Ovary (tissue), 9 donors: ENCODE data around the gene SBF2. TPM values are rescaled to one million over a fixed set of nuclear protein-coding genes. Genes with fewer than 3 reads are reported as not detected.
"Not testable (repeated sequence)": the region's sequence is repeated elsewhere in the genome, so short reads cannot be mapped to it uniquely, and the experiment has no call there.

ENCODE experiments used
- DNase-seq, 5 donors: peaks; one replicate each; pipeline ENCODE4 v3.0.0-alpha.2; 2019 to 2020
- H3K27ac ChIP-seq, 2 donors: fragments of 200-600 bp; one replicate each; pipeline versions ENCODE4 v1.5.1 to v1.8.0; 2019 to 2022
- H3K27me3 ChIP-seq: fragments of 200-600 bp; one replicate; pipeline ENCODE4 v1.8.0; 2022
- H3K36me3 ChIP-seq: fragments of 200-600 bp; sonication (generic); one replicate; pipeline ENCODE4 v1.5.1; 2019
- H3K4me1 ChIP-seq: one replicate; pipeline ENCODE4 v1.8.1; 2013; ENCODE audit warnings: mild to moderate bottlenecking, moderate library complexity; ENCODE audit not compliant: insufficient read depth
- H3K4me3 ChIP-seq: fragments of 200-600 bp; sonication (generic); one replicate; pipeline ENCODE4 v1.5.1; 2017
- H3K9me3 ChIP-seq, 2 donors: fragments of 200-600 bp in 1 of 2; sonication (generic) in 1 of 2; one replicate each; pipeline versions ENCODE4 v1.5.1 to v1.8.1; 2013 to 2019; ENCODE audit warnings: mild to moderate bottlenecking in 1 of 2, moderate library complexity in 1 of 2
- EP300 ChIP-seq: sonication (generic); formaldehyde crosslinking; IDR thresholded peaks from one replicate; pipeline ENCODE4 v1.6.1; 2017; ENCODE audit warnings: antibody characterized with exemption
- POLR2A ChIP-seq: fragments of 450-650 bp; IDR thresholded peaks from one replicate; pipeline ENCODE4 v1.6.1; 2017; ENCODE audit warnings: antibody characterized with exemption, mild to moderate bottlenecking, moderate library complexity
- WGBS, 3 donors: extraction: QIAGEN DNeasy Blood & Tissue Kit in 1 of 3; methylation state at CpG; one replicate each; pipeline versions ENCODE4 v1.1.5 to v1.1.7; 2013 to 2017; 5-methylcytosine and 5-hydroxymethylcytosine counted together
- intact Hi-C, 4 donors: fragments of 100-400 bp; cut with DNase I; formaldehyde crosslinking; loops; one replicate each; pipeline versions ENCODE4 v1.11.0 to v1.15.1; 2022 to 2023
- polyA plus RNA-seq, 2 donors: library from polyadenylated mRNA; stranded (reverse); fragments of 200-250 nt in 1 of 2; fragments of 350-450 nt in 1 of 2; fragmentation: Illumina TruSeq in 1 of 2; extraction: RNeasy Lipid Tissue Mini Kit (QIAGEN cat#74804) in 1 of 2; gene quantifications; one replicate each; pipeline ENCODE4 v1.2.3, GENCODE V29; 2013 to 2014
- total RNA-seq, 7 donors: library from RNA; depleted of rRNA in 2 of 7; stranded (reverse); fragments of >200 nt in 2 of 7; fragmentation: NEBNext Ultra II Directional in 3 of 7; extraction: Animal tissue kit (Norgen Biotek cat#: 25700) in 3 of 7; gene quantifications; one replicate each; pipeline versions ENCODE4 v1.1.0 to v1.2.4, GENCODE V29; 2016 to 2023
- TF ChIP-seq, protein P1 (sequence below), 3 donors: fragments of 450-650 bp in 2 of 3; fragments of 200-600 bp in 1 of 3; IDR thresholded peaks; one replicate each; pipeline versions ENCODE4 v1.5.1 to v1.8.0; 2016 to 2022; ENCODE audit warnings: antibody characterized with exemption in 3 of 3, mild to moderate bottlenecking in 1 of 3
- donor health status: DM: no; HTN: no; CAD: no; lungs with moderate emphysema.
- donor health status: DM: no; HTN: no; CAD: no.
- donor health status: Bipolar disorder and iron deficiency.
- donor health status: DM: yes; HTN: yes; CAD: no.
- donor health status: DM: no; HTN: no; CAD: no.
- donor health status: DM: yes; HTN: yes; CAD: no.

The SBF2 gene
- total and polyA plus RNA-seq, 9 donors = 27.4 to 77.5 (median 50.8) TPM

DNA sequence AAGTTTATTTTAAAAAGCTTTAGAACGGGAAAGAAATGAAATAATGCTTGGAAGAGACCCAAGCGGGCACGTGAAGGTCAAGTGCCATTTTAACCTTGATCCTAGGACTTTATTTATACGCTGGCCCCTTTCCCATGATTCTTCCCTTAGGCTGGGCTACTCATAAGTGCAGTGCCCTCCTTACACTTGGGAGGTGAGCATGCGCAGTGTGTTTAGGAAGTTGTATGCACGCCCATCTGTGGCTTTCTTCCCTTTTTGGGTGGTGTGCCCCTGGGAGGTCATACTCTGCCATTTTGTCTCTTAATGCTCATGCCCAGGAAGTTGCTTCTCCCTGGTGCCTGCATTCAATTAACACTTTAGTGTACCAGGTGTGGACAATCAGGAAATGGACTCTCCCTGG is 390.4 kb downstream of the SBF2 start:
- WGBS, 3 donors = 86 to 89% (median 89%) methylated on average over 6 of the region's 6 CpGs

DNA sequence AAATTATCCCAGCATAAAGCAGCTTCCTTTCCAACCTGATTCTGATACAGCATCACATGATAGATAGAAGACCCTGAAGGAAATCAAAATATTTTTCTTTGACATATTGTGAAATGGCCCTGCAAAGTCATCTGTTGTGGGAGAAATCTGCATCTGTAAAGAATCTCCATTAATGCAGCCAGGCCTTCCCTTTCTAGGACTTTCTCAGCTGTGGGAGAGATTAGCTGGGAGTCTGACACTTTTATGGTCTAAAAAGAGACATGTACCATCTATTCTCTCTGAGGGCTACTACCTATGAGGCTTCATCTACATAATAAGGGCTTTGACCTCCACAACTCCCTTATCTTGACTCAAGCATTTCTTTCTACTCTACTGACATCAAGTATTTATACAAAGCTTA is 392.1 kb downstream of the SBF2 start:
- intact Hi-C loops = no loop called here
- Histone ChIP-seq H3K9me3 (no peaks in the 10 kb centered on the region), H3K4me1 (no peaks in the 10 kb centered on the region), H3K27ac (no peak overlapping the region), H3K4me3 (no peak overlapping the region), H3K36me3 (no peaks in the 10 kb centered on the region), H3K27me3 (no peaks in the 10 kb centered on the region)
- DNase-seq = no peak
- TF ChIP-seq, protein P1, sequence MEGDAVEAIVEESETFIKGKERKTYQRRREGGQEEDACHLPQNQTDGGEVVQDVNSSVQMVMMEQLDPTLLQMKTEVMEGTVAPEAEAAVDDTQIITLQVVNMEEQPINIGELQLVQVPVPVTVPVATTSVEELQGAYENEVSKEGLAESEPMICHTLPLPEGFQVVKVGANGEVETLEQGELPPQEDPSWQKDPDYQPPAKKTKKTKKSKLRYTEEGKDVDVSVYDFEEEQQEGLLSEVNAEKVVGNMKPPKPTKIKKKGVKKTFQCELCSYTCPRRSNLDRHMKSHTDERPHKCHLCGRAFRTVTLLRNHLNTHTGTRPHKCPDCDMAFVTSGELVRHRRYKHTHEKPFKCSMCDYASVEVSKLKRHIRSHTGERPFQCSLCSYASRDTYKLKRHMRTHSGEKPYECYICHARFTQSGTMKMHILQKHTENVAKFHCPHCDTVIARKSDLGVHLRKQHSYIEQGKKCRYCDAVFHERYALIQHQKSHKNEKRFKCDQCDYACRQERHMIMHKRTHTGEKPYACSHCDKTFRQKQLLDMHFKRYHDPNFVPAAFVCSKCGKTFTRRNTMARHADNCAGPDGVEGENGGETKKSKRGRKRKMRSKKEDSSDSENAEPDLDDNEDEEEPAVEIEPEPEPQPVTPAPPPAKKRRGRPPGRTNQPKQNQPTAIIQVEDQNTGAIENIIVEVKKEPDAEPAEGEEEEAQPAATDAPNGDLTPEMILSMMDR (IDR thresholded peaks at IDR 0.05) = no peak
- no peak for TF ChIP-seq EP300
- TF ChIP-seq POLR2A = no peak

More for the DNA sequence above, 390.4 kb downstream of the SBF2 start:
- TF ChIP-seq EP300 (no peak), POLR2A (no peak)
- TF ChIP-seq, protein P1 (IDR thresholded peaks at IDR 0.05) = no peak
- Histone ChIP-seq H3K9me3 (no peaks in the 10 kb centered on the region), H3K4me1 (no peaks in the 10 kb centered on the region), H3K36me3 (no peaks in the 10 kb centered on the region), H3K27ac (no peak overlapping the region), H3K4me3 (no peak overlapping the region), H3K27me3 (no peaks in the 10 kb centered on the region)
- DNase-seq = no peak
- intact Hi-C loops = no loop called here

DNA sequence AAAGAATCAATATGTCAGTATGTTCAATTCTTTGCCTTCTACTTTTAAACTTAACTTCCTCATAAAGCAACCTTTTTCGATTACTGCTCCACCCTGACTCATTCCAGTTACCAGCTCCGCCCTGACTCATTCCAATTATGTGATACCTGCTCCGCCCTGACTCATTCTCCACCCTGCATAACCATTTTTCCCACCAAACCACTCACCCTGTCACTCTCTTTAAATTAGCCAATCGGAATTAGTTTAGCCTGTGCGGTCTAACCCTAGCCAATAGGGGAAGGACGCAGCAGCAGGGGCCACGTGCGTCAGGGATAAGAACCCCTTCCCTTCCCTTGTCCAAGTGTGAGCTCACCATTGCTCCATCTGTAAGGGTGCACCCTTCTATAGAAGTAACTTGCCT is 393.8 kb downstream of the SBF2 start:
- H3K4me3 ChIP-seq, DNase-seq, H3K27me3 ChIP-seq, H3K9me3 ChIP-seq, H3K27ac ChIP-seq, intact Hi-C loops, H3K4me1 ChIP-seq, H3K36me3 ChIP-seq: not testable (repeated sequence)
- WGBS, 3 donors = 95 to 97% (median 95%) methylated on average over 8 of the region's 8 CpGs

DNA sequence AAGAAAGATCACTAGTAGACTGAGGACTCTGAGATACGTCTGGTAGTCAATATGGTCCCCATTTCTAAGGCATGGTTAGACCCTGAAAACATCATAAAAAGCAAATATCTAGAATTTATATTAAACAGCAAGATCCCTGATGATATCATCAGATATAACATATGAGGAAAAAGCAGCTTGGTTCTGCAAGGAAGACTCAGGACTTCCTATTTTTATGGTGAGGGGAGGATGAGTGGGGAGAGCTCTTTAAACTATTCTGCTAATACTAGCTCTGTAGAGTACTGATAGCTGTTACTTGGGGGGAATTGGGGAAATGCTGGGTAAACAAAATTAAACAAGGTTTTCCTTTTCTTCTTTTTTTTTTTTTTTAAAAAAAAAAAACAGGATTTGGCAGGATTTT is 394.3 kb downstream of the SBF2 start:
- no peak for DNase-seq
- WGBS, 3 donors = 96 to 100% (median 97%) methylated on average over 1 of the region's 1 CpG
- intact Hi-C loops = no loop called here
- H3K36me3 ChIP-seq = no peaks in the 10 kb centered on the region
- no peaks in the 10 kb centered on the region for H3K4me1 ChIP-seq
- no peaks in the 10 kb centered on the region for H3K9me3 ChIP-seq
- H3K4me3 ChIP-seq = no peak overlapping the region
- no peaks in the 10 kb centered on the region for H3K27me3 ChIP-seq
- TF ChIP-seq EP300 (no peak), POLR2A (no peak)
- TF ChIP-seq, protein P1 (IDR thresholded peaks at IDR 0.05) = no peak
- H3K27ac ChIP-seq = no peak overlapping the region

DNA sequence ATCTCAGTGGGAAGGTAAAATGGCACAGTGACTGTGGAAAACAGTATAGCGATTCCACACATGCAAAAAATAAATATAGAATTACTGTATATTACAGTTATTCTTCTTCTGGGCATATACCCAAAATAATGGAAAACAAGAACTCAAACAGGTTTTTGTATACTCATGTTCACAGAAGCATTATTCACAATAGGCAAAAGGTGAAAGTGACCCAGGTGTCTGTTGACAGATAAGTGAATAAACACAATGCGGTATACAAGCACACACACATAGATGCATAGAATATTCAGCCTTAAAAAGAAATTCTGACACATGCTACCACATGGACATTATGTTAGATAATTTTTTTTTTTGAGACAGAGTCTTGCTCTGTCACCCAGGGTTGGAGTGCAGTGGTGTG is 397.1 kb downstream of the SBF2 start:
- no peak for DNase-seq
- Histone ChIP-seq H3K36me3 (no peaks in the 10 kb centered on the region), H3K27me3 (no peaks in the 10 kb centered on the region), H3K27ac (no peak overlapping the region), H3K4me1 (no peaks in the 10 kb centered on the region), H3K9me3 (no peaks in the 10 kb centered on the region), H3K4me3 (no peak overlapping the region)
- intact Hi-C loops = no loop called here
- TF ChIP-seq EP300 (no peak), POLR2A (no peak)
- TF ChIP-seq, protein P1 (IDR thresholded peaks at IDR 0.05) = no peak
- 94 to 96% (median 95%) methylated on average over 2 of the region's 2 CpGs for WGBS, 3 donors
